GM23338 (cell line): Measurements from ENCODE around the gene WDR33. TPM values are rescaled to one million over a fixed set of nuclear protein-coding genes. Genes with fewer than 3 reads are reported as not detected.

ENCODE experiments used
- ATAC-seq: fragments of 200-7000 bp; cut with Tn5 transposase; 3 replicates; pipeline ENCODE4 v1.9.1; 2020
- DNase-seq: peaks from one replicate; pipeline ENCODE4 v3.0.0-alpha.2; 2015; ENCODE audit warnings: low spot score
- H2AFZ ChIP-seq: fragments of 200-600 bp; sonication (generic); 2 replicates; pipeline ENCODE4 v1.8.0; 2016; ENCODE audit warnings: antibody characterized with exemption, mild to moderate bottlenecking, moderate library complexity
- H3F3A ChIP-seq: fragments of 200-600 bp; sonication (generic); replicated peaks from 2 replicates; pipeline ENCODE4 v1.8.0; 2017; ENCODE audit warnings: antibody characterized with exemption, mixed run types, low read depth
- H3K27ac ChIP-seq: fragments of 200-600 bp; sonication (generic); 2 replicates; pipeline ENCODE4 v1.6.1; 2016; ENCODE audit warnings: low read depth
- H3K27me3 ChIP-seq: fragments of 200-600 bp; sonication (generic); 2 replicates; pipeline ENCODE4 v1.8.0; 2016; ENCODE audit warnings: mild to moderate bottlenecking, mixed run types, moderate library complexity; ENCODE audit not compliant: insufficient read depth
- H3K36me3 ChIP-seq: fragments of 200-600 bp; sonication (generic); 2 replicates; pipeline ENCODE4 v1.8.0; 2016; ENCODE audit warnings: mild to moderate bottlenecking; ENCODE audit not compliant: insufficient read depth
- H3K4me1 ChIP-seq: fragments of 200-600 bp; sonication (generic); 2 replicates; pipeline ENCODE4 v1.8.0; 2016; ENCODE audit warnings: mild to moderate bottlenecking, moderate library complexity; ENCODE audit not compliant: insufficient read depth
- H3K4me2 ChIP-seq: fragments of 200-600 bp; sonication (generic); 2 replicates; pipeline ENCODE4 v1.7.1; 2017; ENCODE audit warnings: mixed run types
- H3K4me3 ChIP-seq: fragments of 200-600 bp; sonication (generic); 2 replicates; pipeline ENCODE4 v1.6.1; 2016; ENCODE audit warnings: mixed run types
- H3K79me2 ChIP-seq: fragments of 200-600 bp; sonication (generic); replicated peaks from 2 replicates; pipeline ENCODE4 v1.8.0; 2017; ENCODE audit warnings: mild to moderate bottlenecking; ENCODE audit not compliant: insufficient read depth
- H3K9me2 ChIP-seq: fragments of 200-600 bp; sonication (generic); 2 replicates; pipeline ENCODE4 v1.8.0; 2017; ENCODE audit not compliant: insufficient read depth
- H4K20me1 ChIP-seq: fragments of 200-600 bp; sonication (generic); replicated peaks from 2 replicates; pipeline ENCODE4 v1.8.0; 2017; ENCODE audit warnings: mild to moderate bottlenecking; ENCODE audit not compliant: insufficient read depth
- H3K27ac Mint-ChIP-seq: 2 replicates; pipeline ENCODE4 v1.8.0; 2020; ENCODE audit warnings: inconsistent platforms, mild to moderate bottlenecking, moderate library complexity, mixed read lengths
- H3K27me3 Mint-ChIP-seq: 3 replicates; pipeline ENCODE4 v1.8.0; 2022; ENCODE audit warnings: low read depth, mild to moderate bottlenecking, moderate library complexity, mixed read lengths, inconsistent platforms; ENCODE audit not compliant: insufficient read depth, poor library complexity
- H3K36me3 Mint-ChIP-seq: 3 replicates; pipeline ENCODE4 v1.8.0; 2021; ENCODE audit warnings: low read depth, mild to moderate bottlenecking, inconsistent platforms, moderate library complexity, mixed read lengths
- H3K4me1 Mint-ChIP-seq: 3 replicates; pipeline ENCODE4 v1.8.0; 2020; ENCODE audit warnings: mild to moderate bottlenecking, inconsistent platforms, mixed read lengths
- H3K4me3 Mint-ChIP-seq: 3 replicates; pipeline ENCODE4 v1.8.0; 2021; ENCODE audit warnings: moderate library complexity, mild to moderate bottlenecking, inconsistent platforms, mixed read lengths
- H3K9me3 Mint-ChIP-seq: 3 replicates; pipeline ENCODE4 v1.8.0; 2020; ENCODE audit warnings: moderate library complexity, mild to moderate bottlenecking, inconsistent platforms, mixed read lengths
- EZH2phosphoT487 ChIP-seq: fragments of 200-600 bp; sonication (generic); IDR thresholded peaks from one replicate; pipeline ENCODE4 v1.8.1; 2018; ENCODE audit warnings: antibody characterized with exemption; ENCODE audit not compliant: unreplicated experiment
- ZNF114 ChIP-seq: fragments of 250-450 bp; sonication (Bioruptor Pico); IDR thresholded peaks from 2 replicates; pipeline ENCODE4 v1.5.0; 2020; ENCODE audit warnings: mild to moderate bottlenecking, moderate library complexity
- ZNF462 ChIP-seq: fragments of 250-450 bp; sonication (Bioruptor Pico); IDR thresholded peaks from 2 replicates; pipeline ENCODE4 v1.5.0; 2020; ENCODE audit warnings: mild to moderate bottlenecking, moderate library complexity
- polyA plus RNA-seq: library from polyadenylated mRNA; unstranded; fragments of >200 nt; fragmentation: Nextera tagmentation; extraction: Ambion mirVana; gene quantifications from 2 replicates; pipeline ENCODE4 v1.2.1, GENCODE V29; 2016
- total RNA-seq: library from RNA; depleted of rRNA; stranded (reverse); fragments of >200 nt; shearing (Covaris generic); gene quantifications from 2 replicates; pipeline ENCODE4 v1.2.3, GENCODE V29; 2014

The WDR33 gene
- total and polyA plus RNA-seq, 2 experiments from 2014 or later = 37.2 to 54.7 TPM

DNA sequence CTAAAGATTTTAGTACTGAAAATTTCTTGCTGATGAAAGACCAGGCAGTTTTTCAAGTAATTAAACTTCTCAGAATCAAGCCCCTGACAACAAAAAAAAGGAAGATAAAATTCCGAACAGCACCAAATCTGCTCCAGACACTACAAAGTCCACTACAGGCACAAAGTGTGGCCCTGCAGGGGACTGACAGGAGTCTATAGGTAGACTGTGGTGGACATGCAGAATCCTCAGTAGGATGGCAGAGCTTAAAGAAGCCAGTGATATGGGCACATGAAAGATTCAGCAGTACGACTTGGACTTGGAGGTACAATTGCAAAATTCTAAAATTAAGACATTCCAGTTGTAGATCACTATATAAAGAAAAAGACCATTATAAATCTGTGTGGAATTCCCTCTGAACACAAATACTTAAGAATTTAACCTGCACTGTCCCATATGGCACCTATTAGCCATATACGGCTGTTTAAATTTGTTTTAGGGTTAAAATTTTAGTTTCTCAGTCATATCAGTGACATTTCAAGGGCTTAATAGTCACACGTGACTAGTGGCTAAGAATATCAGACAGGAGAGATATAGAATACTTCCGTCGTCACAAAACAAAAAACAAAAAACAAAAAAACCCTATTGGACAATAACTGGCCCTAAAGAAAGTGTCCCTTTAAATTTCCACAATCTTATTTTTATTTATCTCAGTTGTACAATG is 77.7 kb downstream of the WDR33 start (continued):
- no peak for TF ChIP-seq ZNF462 (CRISPR knock-in tag)

DNA sequence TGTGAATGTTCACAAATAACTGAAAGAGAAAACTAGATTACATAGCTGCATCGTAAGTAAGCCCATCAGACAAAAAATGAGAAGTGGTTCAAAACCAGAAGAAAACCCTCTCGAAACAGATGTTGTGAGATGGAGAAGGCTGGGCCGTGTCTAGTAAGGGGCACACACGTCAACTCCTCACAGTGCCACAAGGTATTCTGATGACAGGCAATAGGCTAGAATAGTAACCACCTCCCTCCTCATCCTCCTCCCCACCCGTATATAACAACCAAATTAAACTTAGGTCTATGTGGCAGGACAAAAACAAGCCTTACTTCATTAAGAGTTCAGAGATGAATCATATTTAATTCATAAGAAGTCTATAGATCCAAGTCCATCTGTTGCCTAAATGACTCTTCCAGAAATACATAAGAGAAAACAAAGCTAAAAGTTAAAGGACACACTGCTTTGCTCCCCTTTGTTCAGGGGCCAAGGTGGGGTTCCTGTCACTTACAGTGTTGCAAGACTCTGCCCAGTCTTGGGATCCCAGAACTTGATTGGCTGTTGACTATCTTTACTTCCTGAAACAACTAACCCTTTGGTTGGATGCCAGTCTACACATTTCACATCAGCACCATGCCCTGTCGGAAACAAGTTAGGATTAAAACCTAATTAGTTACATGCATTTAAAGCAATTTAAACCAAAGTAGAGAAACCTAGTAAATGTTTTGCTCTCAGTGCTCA is 84.7 kb downstream of the WDR33 start:
- Mint-ChIP-seq H3K36me3 (peaks cover 24% of the 10 kb centered on the region), H3K27ac (0 out of 2 replicates have a peak overlapping the region, but pooled peaks have one; percentile 27), H3K4me1 (no peaks in the 10 kb centered on the region), H3K4me3 (no peak overlapping the region), H3K27me3 (no peaks in the 10 kb centered on the region), H3K9me3 (no peaks in the 10 kb centered on the region)
- H3K9me2 ChIP-seq = no peaks in the 10 kb centered on the region
- peaks cover 27% of the 10 kb centered on the region for H3K36me3 ChIP-seq
- no peaks in the 10 kb centered on the region for H3K79me2 ChIP-seq
- ATAC-seq (no peak; the same call in 2 of the 3 replicates), DNase-seq (no peak)
- 0 out of 2 replicates have a peak, but pooled peaks cover 4% of the 10 kb centered on the region for H4K20me1 ChIP-seq
- no peak overlapping the region for H3K4me3 ChIP-seq
- no peaks in the 10 kb centered on the region for H3K27me3 ChIP-seq
- no peak overlapping the region for H3K27ac ChIP-seq
- 0 out of 2 replicates have a peak, but pooled peaks cover 3% of the 10 kb centered on the region for H3K4me1 ChIP-seq
- H3F3A ChIP-seq = no peaks in the 10 kb centered on the region
- H3K4me2 ChIP-seq = no peak overlapping the region
- H2AFZ ChIP-seq = no peak overlapping the region
- TF ChIP-seq ZNF114 (CRISPR knock-in tag) (no peak), ZNF462 (CRISPR knock-in tag) (no peak), EZH2phosphoT487 (no peak)
